Stimulated activated naive CD8-positive, alpha-beta T cell treated with anti-CD3 and anti-CD28 coated beads, Interleukin-15, Interleukin-2, amounts not matched to agents 100 ng/mL and 50 ng/mL, for 24 hours (primary cell): Measurements from ENCODE around the gene WNT9B.

ENCODE experiments used
- H3K27ac Mint-ChIP-seq: one replicate; pipeline ENCODE4 v1.8.0; 2021; ENCODE audit warnings: mild to moderate bottlenecking, mixed read lengths
- H3K27me3 Mint-ChIP-seq: one replicate; pipeline ENCODE4 v1.8.0; 2021; ENCODE audit warnings: mixed read lengths
- H3K36me3 Mint-ChIP-seq: one replicate; pipeline ENCODE4 v1.8.0; 2021; ENCODE audit warnings: low read depth, mixed read lengths
- H3K4me1 Mint-ChIP-seq: one replicate; pipeline ENCODE4 v1.8.0; 2021; ENCODE audit warnings: low read depth, mixed read lengths
- H3K4me3 Mint-ChIP-seq: one replicate; pipeline ENCODE4 v1.8.0; 2021; ENCODE audit warnings: mild to moderate bottlenecking, mixed read lengths
- H3K9me3 Mint-ChIP-seq: one replicate; pipeline ENCODE4 v1.8.0; 2021; ENCODE audit warnings: mixed read lengths

Gene WNT9B

GRCh38 chr17:46851029-46851741, at the start of gene WNT9B:
Gene WNT9B (plus strand): TSS chr17:46851583. CDS start chr17:46851639, 56 bp downstream.
- H3K36me3 Mint-ChIP-seq, result no peaks in the 10 kb centered on the region
- no peaks in the 10 kb centered on the region for H3K9me3 Mint-ChIP-seq
- peak within 1 kb of the TSS; percentile 61 for H3K4me3 Mint-ChIP-seq
- H3K4me1 Mint-ChIP-seq, result peaks cover 3% of the 10 kb centered on the region
- no peak within 1 kb of the TSS for H3K27ac Mint-ChIP-seq
- peaks cover 70% of the 10 kb centered on the region for H3K27me3 Mint-ChIP-seq

- H3K27me3 Mint-ChIP-seq, result peaks cover 11% of the 10 kb centered on the region
- H3K36me3 Mint-ChIP-seq, result no peaks in the 10 kb centered on the region
- no peak overlapping the region for H3K4me3 Mint-ChIP-seq
- no peaks in the 10 kb centered on the region for H3K9me3 Mint-ChIP-seq
- no peaks in the 10 kb centered on the region for H3K4me1 Mint-ChIP-seq
- H3K27ac Mint-ChIP-seq, result no peak overlapping the region
These were observed 48.6 kb upstream of the WNT9B start for GRCh38 chr17:46802800-46803199.

GRCh38 chr17:46803544-46803943, 47.8 kb upstream of the WNT9B start:
- no peaks in the 10 kb centered on the region for H3K9me3 Mint-ChIP-seq
- H3K36me3 Mint-ChIP-seq, result no peaks in the 10 kb centered on the region
- H3K27me3 Mint-ChIP-seq, result peaks cover 11% of the 10 kb centered on the region
- H3K4me1 Mint-ChIP-seq, result no peaks in the 10 kb centered on the region
- H3K4me3 Mint-ChIP-seq, result no peak overlapping the region
- no peak overlapping the region for H3K27ac Mint-ChIP-seq

- peaks cover 6% of the 10 kb centered on the region for H3K27me3 Mint-ChIP-seq
- H3K9me3 Mint-ChIP-seq, result no peaks in the 10 kb centered on the region
- no peaks in the 10 kb centered on the region for H3K36me3 Mint-ChIP-seq
- no peak overlapping the region for H3K4me3 Mint-ChIP-seq
- H3K4me1 Mint-ChIP-seq, result no peaks in the 10 kb centered on the region
- no peak overlapping the region for H3K27ac Mint-ChIP-seq
These were observed 45.6 kb upstream of the WNT9B start for GRCh38 chr17:46805771-46806170.

GRCh38 chr17:46809110-46809571, 42.2 kb upstream of the WNT9B start:
- H3K4me3 Mint-ChIP-seq, result no peak overlapping the region
- H3K9me3 Mint-ChIP-seq, result no peaks in the 10 kb centered on the region
- H3K36me3 Mint-ChIP-seq, result no peaks in the 10 kb centered on the region
- H3K27me3 Mint-ChIP-seq, result peaks cover 28% of the 10 kb centered on the region
- H3K4me1 Mint-ChIP-seq, result no peaks in the 10 kb centered on the region
- H3K27ac Mint-ChIP-seq, result no peak overlapping the region

GRCh38 chr17:46810837-46811236, 40.5 kb upstream of the WNT9B start:
- no peak overlapping the region for H3K27ac Mint-ChIP-seq
- no peaks in the 10 kb centered on the region for H3K9me3 Mint-ChIP-seq
- no peaks in the 10 kb centered on the region for H3K4me1 Mint-ChIP-seq
- H3K4me3 Mint-ChIP-seq, result no peak overlapping the region
- H3K36me3 Mint-ChIP-seq, result no peaks in the 10 kb centered on the region
- H3K27me3 Mint-ChIP-seq, result peaks cover 35% of the 10 kb centered on the region

GRCh38 chr17:46811978-46812583, 39.3 kb upstream of the WNT9B start:
- Mint-ChIP-seq H3K27ac (no peak overlapping the region), H3K4me3 (no peak overlapping the region), H3K27me3 (peaks cover 48% of the 10 kb centered on the region), H3K36me3 (no peaks in the 10 kb centered on the region), H3K4me1 (no peaks in the 10 kb centered on the region), H3K9me3 (no peaks in the 10 kb centered on the region)

GRCh38 chr17:46812624-46813318, 38.6 kb upstream of the WNT9B start:
- peaks cover 3% of the 10 kb centered on the region for H3K4me1 Mint-ChIP-seq
- H3K27me3 Mint-ChIP-seq, result peaks cover 55% of the 10 kb centered on the region
- no peaks in the 10 kb centered on the region for H3K36me3 Mint-ChIP-seq
- no peak overlapping the region for H3K27ac Mint-ChIP-seq
- H3K4me3 Mint-ChIP-seq, result no peak overlapping the region
- H3K9me3 Mint-ChIP-seq, result no peaks in the 10 kb centered on the region

- Mint-ChIP-seq H3K9me3 (no peaks in the 10 kb centered on the region), H3K4me1 (peaks cover 6% of the 10 kb centered on the region), H3K27me3 (peaks cover 63% of the 10 kb centered on the region), H3K27ac (no peak overlapping the region), H3K36me3 (no peaks in the 10 kb centered on the region), H3K4me3 (no peak overlapping the region)
These were observed 37.5 kb upstream of the WNT9B start for GRCh38 chr17:46813920-46814319.

- peaks cover 67% of the 10 kb centered on the region for H3K27me3 Mint-ChIP-seq
- peaks cover 11% of the 10 kb centered on the region for H3K4me1 Mint-ChIP-seq
These were observed 36.9 kb upstream of the WNT9B start for GRCh38 chr17:46814446-46814845.

GRCh38 chr17:46815474-46816353, 35.7 kb upstream of the WNT9B start:
- H3K4me1 Mint-ChIP-seq, result peaks cover 16% of the 10 kb centered on the region
- H3K27ac Mint-ChIP-seq, result no peak overlapping the region
- H3K36me3 Mint-ChIP-seq, result no peaks in the 10 kb centered on the region
- H3K4me3 Mint-ChIP-seq, result no peak overlapping the region
- no peaks in the 10 kb centered on the region for H3K9me3 Mint-ChIP-seq
- peaks cover 78% of the 10 kb centered on the region for H3K27me3 Mint-ChIP-seq

More at GRCh38 chr17:46814446-46814845, 36.9 kb upstream of the WNT9B start:
- Mint-ChIP-seq H3K9me3 (no peaks in the 10 kb centered on the region), H3K36me3 (no peaks in the 10 kb centered on the region), H3K27ac (no peak overlapping the region), H3K4me3 (no peak overlapping the region)

- H3K27ac Mint-ChIP-seq, result no peak overlapping the region
- H3K36me3 Mint-ChIP-seq, result no peaks in the 10 kb centered on the region
- H3K9me3 Mint-ChIP-seq, result no peaks in the 10 kb centered on the region
- peaks cover 88% of the 10 kb centered on the region for H3K27me3 Mint-ChIP-seq
- H3K4me1 Mint-ChIP-seq, result peaks cover 16% of the 10 kb centered on the region
- H3K4me3 Mint-ChIP-seq, result peak overlapping the region; percentile 71
These were observed 34.1 kb upstream of the WNT9B start for GRCh38 chr17:46817151-46817900.

GRCh38 chr17:46817901-46818209, 33.5 kb upstream of the WNT9B start:
- Mint-ChIP-seq H3K4me3 (peak overlapping the region; percentile 71), H3K4me1 (peaks cover 16% of the 10 kb centered on the region), H3K27me3 (peaks cover 82% of the 10 kb centered on the region), H3K36me3 (no peaks in the 10 kb centered on the region), H3K9me3 (no peaks in the 10 kb centered on the region), H3K27ac (no peak overlapping the region)

- H3K4me1 Mint-ChIP-seq, result peaks cover 16% of the 10 kb centered on the region
- no peaks in the 10 kb centered on the region for H3K9me3 Mint-ChIP-seq
These were observed 33.0 kb upstream of the WNT9B start, which contains the start of gene WNT3 for GRCh38 chr17:46818316-46818928. Gene WNT3 (minus strand): TSS chr17:46818692. CDS start chr17:46818597, 95 bp downstream.

More at GRCh38 chr17:46818316-46818928, 33.0 kb upstream of the WNT9B start, which contains the start of gene WNT3:
- Mint-ChIP-seq H3K27ac (no peak within 1 kb of the TSS), H3K36me3 (no peaks in the 10 kb centered on the region), H3K4me3 (peak within 1 kb of the TSS; percentile 71), H3K27me3 (peaks cover 77% of the 10 kb centered on the region)
